Spleen (tissue), 7 donors: Measurements from ENCODE around the gene CDADC1.

Source experiments
- POLR2A ChIP-seq, 3 donors: fragments of 450-650 bp; IDR thresholded peaks; one replicate each; pipeline ENCODE4 v1.5.1; 2017; ENCODE audit warnings: antibody characterized with exemption in 3 of 3, mild to moderate bottlenecking in 1 of 3
- POLR2AphosphoS5 ChIP-seq, 3 donors: sonication (generic); formaldehyde crosslinking; IDR thresholded peaks; one replicate each; pipeline ENCODE4 v1.5.1; 2017; ENCODE audit warnings: antibody characterized with exemption in 3 of 3
- TF ChIP-seq, protein P1 (sequence below), 11 experiments: fragments of 200-600 bp in 7 of 11; fragments of 450-650 bp in 4 of 11; sonication (generic) in 4 of 11; IDR thresholded peaks in 8 of 11; conservative IDR thresholded peaks in 3 of 11; 1 replicate in 7 of 11; 2 replicates in 4 of 11; pipeline versions ENCODE4 v1.4.0 to v1.8.0; 2016 to 2021; ENCODE audit warnings: antibody characterized with exemption in 11 of 11, inconsistent platforms in 4 of 11, mild to moderate bottlenecking in 1 of 11
- donor health status: DM: no; HTN: no; CAD: no; lungs with moderate emphysema.
- donor health status: DM: no; HTN: no; CAD: no.
- donor health status: DM: no; HTN: no; CAD: no.

DNA sequence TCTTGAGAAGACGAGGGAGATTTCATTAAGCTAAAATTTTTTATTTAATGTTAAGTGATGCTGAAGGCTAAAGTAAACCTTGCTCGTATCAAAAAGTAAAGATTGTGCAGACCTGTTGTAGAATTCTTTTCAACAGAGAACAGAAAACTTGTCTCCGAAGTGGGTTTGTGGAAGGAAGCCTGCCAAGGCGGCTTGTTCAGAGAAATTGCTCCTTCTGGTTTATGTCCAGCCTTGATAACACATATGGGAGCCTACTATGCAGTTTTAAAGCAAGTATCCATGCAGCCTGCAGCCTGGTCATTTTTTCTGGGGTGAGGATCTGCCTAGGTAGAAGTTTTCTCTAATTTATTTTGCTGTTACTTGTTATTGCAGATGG lies 26.1 kb upstream of the CDADC1 start:
- TF ChIP-seq, protein P1, sequence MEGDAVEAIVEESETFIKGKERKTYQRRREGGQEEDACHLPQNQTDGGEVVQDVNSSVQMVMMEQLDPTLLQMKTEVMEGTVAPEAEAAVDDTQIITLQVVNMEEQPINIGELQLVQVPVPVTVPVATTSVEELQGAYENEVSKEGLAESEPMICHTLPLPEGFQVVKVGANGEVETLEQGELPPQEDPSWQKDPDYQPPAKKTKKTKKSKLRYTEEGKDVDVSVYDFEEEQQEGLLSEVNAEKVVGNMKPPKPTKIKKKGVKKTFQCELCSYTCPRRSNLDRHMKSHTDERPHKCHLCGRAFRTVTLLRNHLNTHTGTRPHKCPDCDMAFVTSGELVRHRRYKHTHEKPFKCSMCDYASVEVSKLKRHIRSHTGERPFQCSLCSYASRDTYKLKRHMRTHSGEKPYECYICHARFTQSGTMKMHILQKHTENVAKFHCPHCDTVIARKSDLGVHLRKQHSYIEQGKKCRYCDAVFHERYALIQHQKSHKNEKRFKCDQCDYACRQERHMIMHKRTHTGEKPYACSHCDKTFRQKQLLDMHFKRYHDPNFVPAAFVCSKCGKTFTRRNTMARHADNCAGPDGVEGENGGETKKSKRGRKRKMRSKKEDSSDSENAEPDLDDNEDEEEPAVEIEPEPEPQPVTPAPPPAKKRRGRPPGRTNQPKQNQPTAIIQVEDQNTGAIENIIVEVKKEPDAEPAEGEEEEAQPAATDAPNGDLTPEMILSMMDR (IDR thresholded peaks at IDR 0.05 in 8 of 11, conservative IDR thresholded peaks at IDR 0.05 in 3 of 11) = no peak
- no peak for TF ChIP-seq POLR2AphosphoS5 (IDR thresholded peaks at IDR 0.05)
- no peak for TF ChIP-seq POLR2A (IDR thresholded peaks at IDR 0.05)
